Keratinocyte (primary cell): ENCODE measurements around the gene U2AF1L4.

ENCODE experiments used
- EZH2 ChIP-seq: IDR thresholded peaks from one replicate; pipeline ENCODE4 v1.6.1; 2012; ENCODE audit warnings: inconsistent platforms, mild to moderate bottlenecking, low read length, moderate library complexity
- TF ChIP-seq, protein P1 (sequence below), 3 experiments: IDR thresholded peaks in 1 of 3; conservative IDR thresholded peaks in 1 of 3; optimal IDR thresholded peaks in 1 of 3; 2 replicates in 2 of 3; 3 replicates in 1 of 3; pipeline versions ENCODE3 to v1.5.1; 2011; ENCODE audit warnings: low read length in 3 of 3, mild to moderate bottlenecking in 3 of 3, moderate library complexity in 2 of 3, control low read depth in 1 of 3, inconsistent platforms in 1 of 3; ENCODE audit not compliant: insufficient read depth in 2 of 3; ENCODE audit errors: extremely low read depth in 1 of 3

DNA sequence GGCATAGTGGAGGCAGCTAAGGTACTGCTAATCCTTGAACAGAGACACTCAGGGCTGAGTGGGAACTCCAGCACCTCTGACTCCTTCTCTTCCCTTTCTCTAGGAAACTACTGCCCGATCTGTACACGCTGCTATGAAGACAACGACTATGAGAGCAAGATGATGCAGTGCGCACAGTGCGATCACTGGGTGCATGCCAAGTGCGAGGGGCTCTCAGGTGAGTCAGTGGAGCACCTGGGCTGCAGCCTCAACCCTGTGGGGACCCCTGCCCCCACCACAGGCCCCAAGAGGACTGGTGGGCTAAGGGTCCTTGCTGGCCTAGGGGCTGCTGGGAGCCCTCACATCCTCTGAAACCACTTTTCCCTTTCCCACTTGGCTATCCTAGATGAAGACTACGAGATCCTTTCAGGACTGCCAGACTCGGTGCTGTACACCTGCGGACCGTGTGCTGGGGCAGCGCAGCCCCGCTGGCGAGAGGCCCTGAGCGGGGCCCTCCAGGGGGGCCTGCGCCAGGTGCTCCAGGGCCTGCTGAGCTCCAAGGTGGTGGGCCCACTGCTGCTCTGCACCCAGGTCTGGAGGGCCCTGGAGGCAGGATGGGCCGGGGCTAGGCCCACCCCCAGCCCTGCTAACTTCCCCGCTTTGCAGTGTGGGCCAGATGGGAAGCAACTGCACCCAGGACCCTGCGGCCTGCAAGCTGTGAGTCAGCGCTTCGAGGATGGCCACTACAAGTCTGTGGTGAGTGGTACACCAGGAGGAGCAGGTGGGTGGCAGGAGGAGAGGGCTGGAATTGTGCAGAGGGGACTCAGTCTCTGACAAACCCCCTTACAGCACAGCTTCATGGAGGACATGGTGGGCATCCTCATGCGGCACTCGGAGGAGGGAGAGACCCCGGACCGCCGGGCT, 17.9 kb downstream of the U2AF1L4 start:
- TF ChIP-seq, protein P1, sequence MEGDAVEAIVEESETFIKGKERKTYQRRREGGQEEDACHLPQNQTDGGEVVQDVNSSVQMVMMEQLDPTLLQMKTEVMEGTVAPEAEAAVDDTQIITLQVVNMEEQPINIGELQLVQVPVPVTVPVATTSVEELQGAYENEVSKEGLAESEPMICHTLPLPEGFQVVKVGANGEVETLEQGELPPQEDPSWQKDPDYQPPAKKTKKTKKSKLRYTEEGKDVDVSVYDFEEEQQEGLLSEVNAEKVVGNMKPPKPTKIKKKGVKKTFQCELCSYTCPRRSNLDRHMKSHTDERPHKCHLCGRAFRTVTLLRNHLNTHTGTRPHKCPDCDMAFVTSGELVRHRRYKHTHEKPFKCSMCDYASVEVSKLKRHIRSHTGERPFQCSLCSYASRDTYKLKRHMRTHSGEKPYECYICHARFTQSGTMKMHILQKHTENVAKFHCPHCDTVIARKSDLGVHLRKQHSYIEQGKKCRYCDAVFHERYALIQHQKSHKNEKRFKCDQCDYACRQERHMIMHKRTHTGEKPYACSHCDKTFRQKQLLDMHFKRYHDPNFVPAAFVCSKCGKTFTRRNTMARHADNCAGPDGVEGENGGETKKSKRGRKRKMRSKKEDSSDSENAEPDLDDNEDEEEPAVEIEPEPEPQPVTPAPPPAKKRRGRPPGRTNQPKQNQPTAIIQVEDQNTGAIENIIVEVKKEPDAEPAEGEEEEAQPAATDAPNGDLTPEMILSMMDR (optimal IDR thresholded peaks at IDR 0.05 in 1 of 3, IDR thresholded peaks at IDR 0.05 in 1 of 3, conservative IDR thresholded peaks at IDR 0.05 in 1 of 3; ENCODE audit: extremely low read depth in 1 of 3, insufficient read depth in 2 of 3, low read length in 3 of 3): no peak
- TF ChIP-seq EZH2: no peak
